GM12892 (cell line): Measurements from ENCODE around the gene RAC3.

Experiments used
- POLR2A ChIP-seq: IDR thresholded peaks from 2 replicates; pipeline ENCODE4 v1.6.1; 2011; ENCODE audit warnings: low read depth, low read length, control low read depth
- TAF1 ChIP-seq: IDR thresholded peaks from 2 replicates; pipeline ENCODE4 v1.6.1; 2011; ENCODE audit warnings: low read depth, mild to moderate bottlenecking, control low read depth, low read length, borderline replicate concordance

DNA sequence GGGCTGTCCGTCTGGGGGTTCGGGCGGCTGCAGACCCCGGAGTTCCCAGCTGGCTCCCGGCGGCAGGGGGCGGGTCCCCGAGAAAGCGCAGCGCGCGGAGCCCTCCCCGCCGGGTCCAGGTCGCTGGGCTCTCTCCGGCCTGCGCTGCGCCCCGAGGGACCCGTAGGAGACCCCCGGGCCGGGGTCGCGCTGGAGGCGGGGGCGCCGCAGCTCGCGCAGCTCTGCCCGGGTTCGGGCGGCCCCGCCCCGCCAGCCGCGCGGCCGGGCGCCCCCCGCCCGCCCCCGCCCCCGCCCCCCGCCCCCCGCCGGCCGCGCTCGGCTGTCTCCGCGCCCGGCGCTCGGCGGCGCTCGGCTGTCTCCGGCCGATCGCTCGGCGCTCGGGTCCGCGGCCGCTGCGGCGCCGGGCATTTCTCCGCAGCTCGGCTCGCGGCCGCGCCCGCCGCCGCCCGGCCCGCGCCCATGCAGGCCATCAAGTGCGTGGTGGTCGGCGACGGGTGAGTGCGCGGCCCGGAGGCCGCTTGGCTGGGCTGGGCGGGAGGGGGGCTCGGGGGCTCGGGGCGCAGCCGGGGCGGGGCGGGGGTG, at the start of gene RAC3:
- no peak for TF ChIP-seq POLR2A
- TF ChIP-seq TAF1: no peak
